Pulmonary artery endothelial cell (primary cell): ENCODE results near the gene PKNOX2. TPM values are rescaled to one million over a fixed set of nuclear protein-coding genes. Genes with fewer than 3 reads are reported as not detected.

Experiments used
- DNase-seq: peaks from one replicate; pipeline ENCODE4 v3.0.0-alpha.2; 2011; ENCODE audit warnings: low read depth, low spot score
- total RNA-seq: library from RNA; depleted of rRNA; stranded (reverse); fragments of >200 nt; gene quantifications from 2 replicates; pipeline ENCODE4 v1.2.3, GENCODE V29; 2014

PKNOX2 gene
- total RNA-seq, 1 donor from 2014 or later, result not detected

GRCh38 chr11:125376856-125377255, 212.3 kb downstream of the PKNOX2 start:
- DNase-seq, result no peak

GRCh38 chr11:125378083-125378482, 213.5 kb downstream of the PKNOX2 start:
- no peak for DNase-seq

DNA sequence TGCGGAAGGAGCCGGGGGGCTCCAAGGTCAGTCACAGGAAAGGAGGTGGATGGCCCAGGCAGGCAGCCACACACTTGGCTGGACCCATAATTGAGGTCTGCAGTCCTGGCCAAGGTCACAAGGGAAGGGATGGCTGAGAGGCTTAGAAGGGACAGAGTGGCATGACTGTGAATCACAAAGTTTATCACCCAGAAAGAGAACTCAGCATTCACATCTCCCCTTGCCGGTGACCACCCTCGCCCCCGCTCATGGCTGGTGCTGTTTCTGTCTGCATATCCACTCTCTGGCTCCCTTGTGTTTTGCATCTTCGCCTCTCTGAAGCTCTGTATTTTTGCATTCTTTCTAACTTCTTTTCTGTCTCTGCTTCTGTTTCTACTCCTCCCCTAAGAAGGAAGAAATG, 214.0 kb downstream of the PKNOX2 start:
- no peak for DNase-seq

DNA sequence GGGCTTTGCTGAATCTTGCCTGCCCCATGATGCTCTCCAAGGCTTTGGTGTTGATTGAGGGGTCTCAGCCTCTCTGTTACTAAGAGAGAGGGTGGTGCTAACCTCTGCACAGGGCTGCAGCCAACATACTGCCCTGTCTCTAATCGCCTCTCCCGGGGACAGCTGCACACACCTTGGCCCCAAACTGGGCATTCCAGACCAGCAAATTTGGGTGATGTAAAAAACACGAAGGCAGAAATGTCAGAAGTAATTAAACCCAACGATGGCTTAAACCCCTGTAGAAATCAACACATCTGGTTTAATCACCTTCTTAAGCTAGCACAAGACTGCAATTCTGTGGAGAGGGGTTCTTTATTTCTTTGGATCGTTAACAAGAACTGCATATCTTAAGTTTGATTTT, 215.0 kb downstream of the PKNOX2 start:
- no peak for DNase-seq

DNA sequence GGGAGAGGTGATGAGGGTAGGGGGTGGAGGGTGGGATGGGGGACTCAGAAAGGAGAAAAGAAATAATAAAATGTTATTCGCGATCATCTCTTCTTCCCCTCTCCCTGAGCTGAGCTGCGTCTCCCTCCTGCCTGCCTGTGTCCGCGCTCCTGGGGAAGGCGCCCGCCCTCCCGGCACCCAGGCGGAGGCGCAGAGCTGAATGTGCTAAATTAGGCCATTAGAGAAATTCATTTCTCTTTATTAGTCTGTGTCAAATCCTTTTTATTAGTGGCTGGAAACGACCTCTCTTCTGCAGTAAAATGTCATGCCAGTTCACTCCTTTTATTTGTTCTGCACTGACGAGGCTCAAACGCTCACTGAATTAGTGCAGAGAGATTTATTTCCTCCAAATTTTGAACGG, 215.4 kb downstream of the PKNOX2 start:
- no peak for DNase-seq

- DNase-seq, result no peak
Observed at GRCh38 chr11:125380756-125381445, 216.3 kb downstream of the PKNOX2 start.

DNA sequence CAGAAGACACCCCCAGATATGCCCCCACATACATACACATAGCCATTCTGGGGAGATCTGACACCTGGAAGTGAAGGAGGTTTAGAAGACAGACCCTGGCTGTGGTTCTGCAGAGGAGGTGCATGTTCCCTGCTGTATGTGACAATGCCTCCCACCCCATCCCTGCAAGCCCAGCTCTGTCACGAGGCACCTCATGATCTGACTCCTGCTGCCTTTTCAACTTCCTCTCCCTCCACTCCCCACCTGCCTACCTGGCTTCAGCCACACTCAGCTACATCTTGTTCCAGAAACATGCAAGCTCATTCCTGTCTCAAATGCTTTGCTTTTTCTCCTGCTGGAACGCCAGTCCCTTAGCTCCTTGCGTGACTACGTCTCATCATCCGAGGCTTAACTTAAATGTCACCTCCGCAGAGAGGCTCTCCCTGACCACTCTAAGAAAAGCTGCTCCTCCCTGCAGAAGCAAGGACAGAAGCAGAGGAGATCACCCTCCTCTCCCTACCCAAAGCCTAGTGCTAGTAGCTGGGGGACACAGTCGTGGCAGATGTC, 217.0 kb downstream of the PKNOX2 start:
- no peak for DNase-seq

- DNase-seq, result no peak
Observed at GRCh38 chr11:125382314-125382791, 217.8 kb downstream of the PKNOX2 start.

GRCh38 chr11:125382822-125383221, 218.3 kb downstream of the PKNOX2 start:
- no peak for DNase-seq

DNA sequence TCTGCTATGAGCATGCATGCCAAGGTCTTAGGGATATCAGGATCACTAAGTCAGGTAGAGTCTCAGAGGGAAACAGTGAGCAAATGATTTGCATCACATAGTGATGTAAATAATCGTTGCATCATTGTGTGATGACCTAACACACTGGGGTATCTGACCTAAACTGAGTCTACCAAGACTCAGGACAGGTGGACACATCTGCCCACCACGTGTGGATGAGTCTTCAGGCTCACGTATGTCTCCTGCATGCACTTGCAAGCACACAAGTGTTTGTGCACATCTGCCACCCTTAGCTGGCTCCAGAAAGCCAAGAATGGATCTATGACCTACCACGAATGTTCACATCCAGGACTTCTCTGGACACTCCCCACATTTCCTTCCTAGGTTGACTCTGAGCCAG, 220.3 kb downstream of the PKNOX2 start:
- DNase-seq, result no peak

DNA sequence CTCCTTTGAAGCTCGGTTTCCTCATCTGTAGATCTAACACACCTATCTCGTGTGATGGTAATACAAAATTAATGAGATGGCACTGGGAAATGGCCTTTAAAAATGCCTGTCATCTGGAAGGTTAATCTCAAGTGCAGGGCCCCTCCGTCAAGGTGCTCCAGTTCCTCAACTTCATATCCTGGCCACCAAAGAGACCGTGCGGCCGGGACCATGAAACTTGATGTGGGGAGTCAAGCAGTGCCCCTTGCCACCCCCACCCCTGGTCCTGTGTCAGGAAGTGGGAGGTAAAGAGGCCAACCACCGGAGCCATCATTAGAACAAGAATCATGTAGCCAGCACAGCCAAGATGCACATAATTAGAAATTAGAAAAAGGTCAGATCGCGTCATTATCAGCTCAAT, 223.3 kb downstream of the PKNOX2 start:
- no peak for DNase-seq

DNA sequence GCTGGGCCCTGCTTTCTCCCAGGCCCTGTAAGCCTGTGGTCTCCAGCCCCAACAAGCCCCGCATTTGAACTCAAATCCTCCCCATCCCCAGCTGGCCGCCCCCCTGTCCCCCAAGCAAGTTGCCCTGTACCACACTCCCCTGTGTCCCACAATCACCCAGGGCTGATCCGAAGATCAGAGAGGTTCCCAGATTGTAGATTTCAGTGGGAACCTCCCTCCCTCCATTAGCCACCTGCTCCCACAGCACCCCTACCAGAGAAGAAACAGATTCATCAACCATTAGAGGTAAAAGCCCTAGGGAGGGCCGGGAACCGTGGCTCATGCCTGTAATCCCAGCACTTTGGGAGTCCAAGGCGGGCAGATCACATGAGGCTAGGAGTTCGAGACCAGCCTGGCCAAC, 224.1 kb downstream of the PKNOX2 start:
- no peak for DNase-seq

DNA sequence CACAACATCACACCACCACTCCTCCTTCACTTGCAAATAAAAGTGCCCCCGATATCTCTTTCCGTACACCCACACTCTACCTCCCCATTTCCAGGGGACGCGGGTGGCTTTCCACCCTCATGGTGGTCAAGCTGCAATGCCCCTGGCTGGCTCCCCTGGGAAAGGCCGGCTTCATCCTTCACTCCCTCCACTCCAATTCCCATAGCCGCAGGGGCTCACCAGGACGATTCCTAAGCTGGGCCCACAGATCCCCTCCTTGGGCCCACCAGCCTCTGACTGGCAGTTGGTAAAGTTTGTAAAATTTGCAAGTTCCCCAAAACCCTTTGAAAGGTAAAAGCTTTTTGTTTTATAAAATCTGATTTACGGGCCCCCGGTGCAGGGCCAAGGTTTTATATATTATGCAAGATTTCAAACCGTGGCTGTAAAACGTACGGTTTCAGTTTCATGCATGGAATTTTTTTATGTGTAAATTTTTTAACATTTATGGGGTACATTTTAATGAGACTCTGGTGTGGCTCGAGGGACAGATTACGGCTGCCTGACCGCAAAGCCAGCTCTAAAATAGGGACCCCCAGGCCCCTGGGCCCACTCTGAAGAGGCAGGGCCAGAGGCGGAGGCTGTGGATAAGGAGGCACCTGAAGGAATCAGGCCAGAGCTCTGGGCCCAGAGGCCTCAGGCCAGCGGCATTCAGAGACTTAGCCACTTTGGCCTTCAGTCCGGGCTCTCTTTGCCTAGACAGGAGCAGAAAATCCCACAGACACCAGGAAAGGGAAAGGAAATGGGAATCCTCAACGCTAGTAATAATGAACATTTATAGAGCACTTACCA, 225.0 kb downstream of the PKNOX2 start:
- no peak for DNase-seq

GRCh38 chr11:125390946-125391345, 226.4 kb downstream of the PKNOX2 start:
- DNase-seq, result peak; percentile 69

GRCh38 chr11:125393331-125393730, 228.8 kb downstream of the PKNOX2 start:
- DNase-seq, result no peak

DNA sequence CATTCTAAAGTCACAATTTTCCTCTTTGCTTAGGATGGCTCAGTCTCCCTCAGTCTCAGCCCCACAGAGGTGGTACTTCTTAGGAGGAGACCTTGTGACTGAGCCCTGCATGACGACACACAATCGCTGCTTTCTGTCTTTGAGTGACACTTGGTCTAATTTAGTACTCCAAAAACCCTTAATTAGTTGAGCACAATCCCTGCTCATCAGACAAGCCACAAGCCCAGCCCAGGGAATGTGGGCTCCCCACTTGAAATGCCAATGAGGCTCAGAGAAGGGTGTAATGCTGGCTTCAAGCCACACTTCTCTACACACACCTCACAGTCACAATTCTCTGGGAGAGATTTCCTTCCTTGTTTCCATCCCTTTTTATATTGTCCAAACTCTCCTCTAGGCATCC, 229.7 kb downstream of the PKNOX2 start:
- no peak for DNase-seq

GRCh38 chr11:125397421-125397820, 232.9 kb downstream of the PKNOX2 start:
- no peak for DNase-seq

GRCh38 chr11:125398475-125398874, 233.9 kb downstream of the PKNOX2 start:
- no peak for DNase-seq

DNA sequence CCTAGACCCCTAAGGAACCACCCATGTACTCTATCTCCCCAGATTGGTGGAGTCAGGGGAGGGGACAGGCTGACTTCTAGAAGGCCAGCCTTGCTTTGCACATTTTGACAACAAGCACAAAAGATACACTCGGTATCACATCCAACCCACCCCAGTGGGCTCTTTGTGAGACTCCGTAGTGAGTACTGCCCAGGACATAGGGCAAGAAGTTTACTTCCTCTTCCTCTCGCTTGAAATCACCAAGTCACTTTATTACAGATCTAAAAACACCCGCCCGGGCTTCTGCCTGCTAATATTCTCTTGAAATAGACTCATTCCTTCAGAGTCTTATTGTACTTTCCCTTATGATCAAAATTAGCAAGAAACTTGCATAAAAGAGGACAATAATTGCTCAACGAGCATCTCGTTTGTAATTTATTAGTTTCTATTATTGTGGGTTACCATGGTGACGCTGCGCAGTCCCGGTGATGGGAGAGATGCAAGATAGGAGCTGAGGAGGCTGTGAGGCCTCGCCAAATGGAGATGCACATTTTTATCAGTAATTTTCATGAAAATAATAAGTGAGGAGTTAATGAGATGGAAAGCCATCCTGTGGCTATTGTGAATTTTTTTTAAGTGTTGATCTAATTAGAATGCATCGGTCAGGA, 234.6 kb downstream of the PKNOX2 start:
- no peak for DNase-seq

DNA sequence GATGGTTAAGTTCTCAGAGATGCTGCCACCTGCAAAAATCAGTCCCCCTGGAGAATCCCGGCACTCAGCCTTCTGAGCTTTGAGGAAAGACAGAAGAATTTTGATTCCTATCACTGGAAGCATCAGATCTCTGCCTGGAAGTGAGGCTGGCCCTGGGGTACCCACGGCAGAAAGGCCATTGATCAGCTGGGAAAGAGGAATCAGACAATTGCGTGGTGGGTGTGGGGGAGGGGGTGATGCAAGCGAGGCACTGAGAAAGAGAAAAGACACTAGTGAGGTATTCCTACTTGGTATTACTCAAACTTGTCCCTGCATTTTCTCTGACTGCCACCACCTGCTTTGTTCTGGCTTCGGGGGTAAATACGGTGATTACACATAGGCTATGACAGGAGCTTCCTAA, 235.4 kb downstream of the PKNOX2 start:
- no peak for DNase-seq

DNA sequence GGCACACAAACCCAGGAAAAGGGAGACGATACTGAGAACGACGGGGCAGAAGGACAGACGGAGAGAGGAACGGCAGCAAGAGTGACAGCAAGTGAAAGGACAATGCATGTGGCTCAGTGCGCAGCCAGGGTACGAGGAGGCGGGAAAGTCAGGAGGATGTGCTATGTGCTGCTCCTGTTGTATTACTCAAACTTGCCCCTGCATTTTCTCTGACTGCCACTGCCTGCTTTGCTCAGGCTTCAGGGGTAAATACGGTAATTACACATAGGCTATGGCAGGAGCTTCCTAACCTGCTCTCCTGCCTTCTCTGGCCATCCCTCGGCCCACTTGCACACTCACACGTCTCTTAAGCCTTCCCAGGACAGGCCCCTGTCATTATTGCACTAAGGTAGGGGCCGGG, 236.7 kb downstream of the PKNOX2 start:
- no peak for DNase-seq

DNA sequence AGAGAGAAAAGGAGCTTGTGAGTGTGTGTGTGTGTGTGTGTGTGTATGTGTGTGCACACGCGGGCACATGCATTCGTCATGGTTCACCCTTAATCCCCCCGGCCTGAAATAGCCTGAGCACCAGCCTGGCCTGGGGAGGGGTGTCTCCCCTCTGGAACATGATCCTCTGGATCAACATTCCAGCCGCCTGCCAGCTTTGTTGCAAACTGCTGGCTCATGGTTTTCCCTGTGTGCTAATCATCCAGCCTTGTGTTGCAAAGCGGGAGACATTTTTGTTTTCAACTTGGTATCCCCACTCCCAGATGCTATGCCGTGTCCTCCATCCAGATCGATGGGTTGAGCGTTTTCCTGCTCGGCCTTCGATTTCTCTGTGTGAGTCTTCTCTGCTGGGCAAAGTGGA, 237.2 kb downstream of the PKNOX2 start:
- no peak for DNase-seq
